HG02588 (cell line): Measurements from ENCODE around the gene DHRS1.
"Not testable (repeated sequence)": the region's sequence is repeated elsewhere in the genome, so short reads cannot be mapped to it uniquely, and the experiment has no call there.

ENCODE experiments used
- ATAC-seq: cut with Tn5 transposase; IDR thresholded peaks from one replicate; pipeline ENCODE4 v1.9.1; 2021; ENCODE audit warnings: mild to moderate bottlenecking, moderate library complexity; ENCODE audit not compliant: unreplicated experiment

Gene DHRS1

DNA sequence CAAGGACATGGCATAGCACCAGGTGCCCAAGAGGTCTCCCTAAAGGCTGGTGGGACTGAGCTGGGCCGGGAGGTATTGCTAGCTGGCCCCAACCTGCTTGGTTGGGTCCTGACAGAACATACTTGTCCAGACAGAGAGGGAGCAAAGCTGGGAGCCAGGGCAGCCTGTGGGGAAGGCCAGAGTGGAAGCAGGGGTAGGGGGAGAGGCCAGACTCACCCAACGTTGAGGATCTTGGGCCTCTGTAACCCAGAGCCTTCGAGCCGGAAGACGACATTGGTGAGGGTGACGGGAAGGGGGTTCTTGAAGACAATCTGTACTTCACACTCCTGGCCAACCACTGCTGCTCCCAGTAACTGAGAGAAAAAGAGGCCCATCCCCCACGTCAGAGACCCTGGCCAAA lies 45.6 kb downstream of the DHRS1 start:
- no peak for ATAC-seq

DNA sequence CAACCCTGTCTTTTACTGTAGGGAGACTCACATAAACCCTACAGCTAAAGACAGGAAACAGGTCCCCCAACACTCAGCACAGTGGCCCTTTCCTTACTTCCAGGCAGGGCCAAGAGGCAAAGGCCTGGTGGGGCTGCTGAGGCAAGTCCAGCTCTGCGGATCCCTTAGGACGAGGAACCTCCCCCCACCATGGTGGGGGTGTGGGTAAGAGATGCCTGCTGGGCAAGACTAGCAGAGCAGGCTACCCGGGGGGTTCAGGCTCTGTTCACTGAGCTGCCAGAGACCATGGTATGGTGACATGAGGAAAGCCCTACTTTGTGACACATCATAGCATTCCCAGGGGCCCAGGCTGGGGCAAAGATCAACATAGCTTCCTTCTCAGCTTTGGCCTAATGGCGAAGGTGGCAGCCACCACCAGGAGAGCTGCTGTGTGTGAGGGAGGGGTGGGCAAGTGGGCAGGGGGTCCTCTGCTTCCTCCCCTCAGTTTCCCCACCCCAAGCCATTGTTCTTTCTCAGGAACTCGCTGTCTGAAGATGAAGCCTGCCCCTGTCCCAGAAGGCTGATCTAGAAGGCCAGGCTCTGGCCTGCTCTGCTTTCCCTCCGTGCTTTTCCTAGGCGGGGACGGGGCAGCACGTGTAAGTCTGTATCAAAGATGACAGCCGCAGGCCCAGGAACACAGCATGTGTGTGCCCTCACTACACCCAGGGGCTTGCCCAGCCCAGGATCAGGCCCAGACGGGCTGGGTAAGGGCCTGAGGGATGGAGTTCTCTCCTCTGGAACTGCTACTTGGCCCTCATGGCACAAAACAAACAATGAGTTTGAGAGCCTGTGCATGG lies 47.1 kb downstream of the DHRS1 start:
- ATAC-seq: no peak

DNA sequence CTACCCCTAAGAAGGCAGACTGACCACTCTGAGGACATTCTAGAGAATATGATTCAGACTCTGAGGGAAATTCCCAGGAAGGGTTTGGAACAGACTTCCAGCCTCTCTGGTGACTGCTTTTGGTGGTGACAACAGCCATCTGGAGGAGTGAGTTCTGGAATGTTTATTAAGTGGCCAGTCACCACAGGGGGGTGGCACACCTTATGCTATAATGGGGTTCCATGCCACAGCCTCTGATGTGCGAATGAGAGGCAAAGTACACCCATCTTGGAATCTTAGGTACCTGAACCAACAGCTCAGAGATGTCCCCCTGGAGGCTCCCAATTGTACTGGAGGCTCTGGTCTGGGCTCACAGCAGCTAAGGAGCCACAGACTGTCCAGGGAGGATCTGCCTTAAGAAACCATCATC lies 47.7 kb downstream of the DHRS1 start:
- ATAC-seq: no peak

DNA sequence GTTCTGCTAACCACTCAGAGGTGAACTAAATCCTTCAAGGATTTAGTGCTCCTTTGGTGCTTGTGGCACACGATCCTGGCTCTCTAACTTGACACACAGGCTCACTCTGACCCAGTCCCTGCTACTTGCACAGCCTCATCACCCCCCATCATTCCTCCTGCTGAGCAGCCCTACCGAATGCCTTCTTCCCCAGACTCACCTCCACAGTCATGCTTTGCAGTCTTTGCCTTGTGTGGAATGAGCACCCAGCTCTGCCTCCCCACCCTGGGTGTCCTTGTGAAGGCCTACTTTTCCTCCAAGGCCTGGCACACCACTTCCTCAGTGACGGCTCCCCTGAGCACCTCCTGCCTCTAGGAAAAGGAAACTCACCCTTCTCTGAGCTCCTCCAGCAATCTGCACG lies 49.2 kb downstream of the DHRS1 start:
- ATAC-seq: no peak

DNA sequence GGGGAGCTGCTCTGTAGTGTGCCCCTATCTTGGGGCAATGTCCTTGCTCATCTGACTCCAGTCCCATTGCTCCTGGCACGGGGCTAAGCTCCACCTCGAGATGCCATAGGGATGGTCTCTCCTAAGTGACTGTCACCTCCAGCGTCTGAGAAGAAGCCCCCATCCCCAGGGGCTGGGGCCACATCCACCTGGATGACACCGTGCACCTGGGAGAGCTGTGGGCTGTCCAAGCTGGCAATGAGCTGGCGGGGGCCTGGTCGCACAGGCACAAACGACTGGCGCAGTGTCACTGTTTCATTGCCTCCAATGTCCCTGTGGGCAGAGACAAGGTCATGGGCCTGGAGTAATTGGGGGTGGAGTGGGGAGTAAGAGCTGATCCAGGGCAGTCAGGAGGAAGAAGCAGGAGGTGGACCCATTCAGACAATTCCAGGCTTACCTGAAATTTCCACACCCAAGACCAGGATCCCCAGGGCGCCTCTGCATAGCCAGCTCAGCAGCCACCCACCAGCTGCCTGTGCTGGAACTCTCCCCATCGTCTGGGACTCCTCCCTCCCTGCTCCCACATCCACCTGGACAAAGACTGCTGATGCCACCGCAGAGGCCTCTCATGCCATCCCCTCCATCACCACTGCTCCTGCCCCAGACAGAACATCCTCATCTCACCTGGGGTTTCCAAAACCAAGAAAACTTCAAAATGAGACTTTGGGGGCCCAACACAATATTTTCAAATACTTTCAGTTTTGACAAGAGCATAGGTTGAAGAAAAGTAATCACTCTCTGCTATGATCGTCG lies 50.2 kb downstream of the DHRS1 start:
- no peak for ATAC-seq

DNA sequence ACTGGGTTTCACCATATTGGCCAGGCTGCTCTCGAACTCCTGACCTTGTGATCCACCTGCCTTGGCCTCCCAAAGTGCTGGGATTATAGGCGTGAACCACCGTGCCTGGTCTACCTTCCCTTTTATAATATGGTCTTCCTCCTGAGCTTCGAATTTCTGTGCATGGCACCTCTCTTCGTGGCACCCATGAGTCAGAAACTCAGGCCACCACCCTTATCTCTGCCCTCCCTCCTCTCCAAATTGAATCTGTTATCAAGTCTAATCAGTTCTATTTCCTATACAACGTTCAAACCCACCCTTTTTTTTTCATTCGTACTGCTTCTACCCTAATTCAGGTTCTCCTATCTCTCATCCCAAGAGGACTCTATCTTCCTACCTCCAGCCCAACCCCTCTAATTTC lies 52.2 kb downstream of the DHRS1 start:
- no peak for ATAC-seq

DNA sequence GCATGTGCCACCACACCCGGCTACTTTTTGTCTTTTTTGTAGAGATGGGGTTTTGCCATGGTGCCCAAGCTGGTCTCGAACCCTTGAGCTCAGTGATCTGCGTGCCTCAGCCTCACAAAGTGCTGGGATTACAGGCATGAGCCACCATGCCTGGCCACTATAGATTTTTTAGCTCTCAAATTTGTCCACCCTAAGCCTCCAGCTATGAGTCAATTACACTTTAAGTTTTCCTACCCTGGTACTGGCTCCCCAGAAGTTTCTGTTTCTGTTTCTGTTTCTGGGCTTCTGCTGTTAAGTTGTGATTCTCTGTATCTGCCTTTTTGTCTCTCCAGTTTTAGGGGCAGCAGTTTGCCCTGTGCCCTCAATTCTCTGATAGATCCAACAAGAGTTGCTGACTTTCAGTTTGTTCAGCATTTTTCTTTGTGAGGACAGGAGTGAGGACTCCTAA lies 52.8 kb downstream of the DHRS1 start:
- ATAC-seq: no peak

DNA sequence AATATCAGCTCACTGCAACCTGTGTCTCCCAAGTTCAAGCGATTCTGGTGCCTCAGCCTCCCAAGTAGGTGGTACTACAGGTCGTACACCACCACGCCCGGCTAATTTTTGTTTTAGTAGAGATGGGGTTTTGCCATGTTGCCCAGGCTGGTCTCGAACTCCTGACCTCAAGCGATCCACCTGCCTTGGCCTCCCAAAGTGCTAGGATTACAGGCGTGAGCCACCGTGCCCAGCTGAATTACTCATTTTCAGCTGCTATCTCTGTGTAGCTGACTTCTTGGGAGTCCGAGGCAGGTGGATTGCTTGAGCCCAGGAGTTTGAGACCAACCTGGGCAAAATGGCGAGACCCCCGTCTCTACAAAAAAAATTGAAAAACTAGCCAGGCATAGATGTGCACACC lies 54.2 kb downstream of the DHRS1 start:
- ATAC-seq: not testable (repeated sequence)

DNA sequence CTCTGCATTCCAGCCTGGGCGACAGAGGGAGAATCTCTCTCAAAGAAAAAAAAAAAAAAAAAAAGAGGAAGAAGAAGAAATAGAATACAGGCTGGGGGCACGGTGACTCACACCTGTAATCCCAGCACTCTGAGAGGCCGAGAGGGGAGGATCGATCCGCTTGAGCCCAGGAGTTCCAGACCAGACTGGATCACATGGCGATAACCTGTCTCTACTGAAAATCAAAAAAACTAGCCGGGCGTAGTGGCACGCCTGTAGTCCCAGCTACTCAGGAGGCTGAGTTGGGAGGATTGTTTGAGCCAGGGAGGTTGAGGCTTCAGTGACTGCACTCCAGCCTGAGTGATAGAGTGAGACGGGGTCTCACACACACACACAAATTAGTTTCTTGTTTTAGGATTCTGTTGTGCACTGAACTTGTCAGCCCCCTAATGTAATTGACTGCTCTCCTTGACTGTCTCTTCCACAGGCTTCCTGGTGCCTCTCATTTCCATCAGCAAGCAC lies 56.2 kb downstream of the DHRS1 start:
- no peak for ATAC-seq

DNA sequence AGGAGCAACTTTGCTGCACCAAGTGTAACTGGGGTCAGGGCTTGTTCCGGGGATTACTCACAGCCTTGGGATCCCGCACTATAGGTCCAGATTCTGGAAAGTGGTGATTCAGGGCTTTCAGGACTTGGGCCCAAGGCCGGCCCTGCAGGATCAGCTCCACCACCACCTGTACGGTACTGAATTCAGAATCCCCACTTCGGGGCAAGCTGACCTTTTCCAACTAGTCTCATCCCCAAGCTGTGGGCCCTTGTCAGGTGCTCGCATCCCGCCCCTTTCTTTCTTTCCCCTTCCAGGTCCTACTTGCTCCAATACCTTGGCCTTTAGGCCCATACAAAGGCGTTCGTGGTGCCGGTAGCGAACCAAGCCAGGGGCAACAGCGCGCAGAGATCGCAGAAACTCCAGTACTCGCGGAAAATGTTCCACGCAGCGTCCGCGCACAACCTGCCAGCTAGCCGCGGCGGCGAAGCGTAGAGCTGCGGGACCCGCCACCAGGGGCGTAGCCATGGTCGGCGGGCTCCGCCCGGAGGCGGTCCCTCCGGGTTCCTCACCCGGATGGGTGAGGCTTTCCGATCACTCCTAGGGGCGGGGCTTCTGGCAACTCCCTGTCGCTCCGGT lies 57.6 kb downstream of the DHRS1 start:
- peak; percentile 74 for ATAC-seq
